Activated CD8-positive, alpha-beta memory T cell treated with anti-CD3 and anti-CD28 coated beads, Interleukin-2, amount 10 ng/mL, durations not matched to agents 7 days and 5 days (primary cell): ENCODE data around the gene COX6B2. TPM values are rescaled to one million over a fixed set of nuclear protein-coding genes. Genes with fewer than 3 reads are reported as not detected.

ENCODE experiments used
- ATAC-seq: fragments of 150-1000 bp; cut with Tn5 transposase; one replicate; pipeline ENCODE4 v1.10.0; 2021; ENCODE audit warnings: moderate library complexity
- CTCF ChIA-PET: fragments of 350-600 bp; sonication (Branson Sonifier 250); formaldehyde crosslinking; loops from one replicate; lab custom pipeline; 2021; ENCODE audit warnings: antibody characterized with exemption; lab: Charles Lee
- DNase-seq: peaks from one replicate; pipeline ENCODE4 v3.0.0-alpha.2; 2020
- H3K27ac Mint-ChIP-seq: one replicate; pipeline ENCODE4 v1.8.0; 2021; ENCODE audit warnings: mild to moderate bottlenecking, mixed read lengths
- H3K27me3 Mint-ChIP-seq: one replicate; pipeline ENCODE4 v1.8.0; 2021; ENCODE audit warnings: mixed read lengths
- H3K36me3 Mint-ChIP-seq: one replicate; pipeline ENCODE4 v1.8.0; 2021; ENCODE audit warnings: mild to moderate bottlenecking, mixed read lengths
- H3K4me1 Mint-ChIP-seq: one replicate; pipeline ENCODE4 v1.8.0; 2021; ENCODE audit warnings: mixed read lengths
- H3K4me3 Mint-ChIP-seq: one replicate; pipeline ENCODE4 v1.8.0; 2021; ENCODE audit warnings: mild to moderate bottlenecking, moderate library complexity, mixed read lengths
- H3K9me3 Mint-ChIP-seq: one replicate; pipeline ENCODE4 v1.8.0; 2022; ENCODE audit warnings: low read depth, mixed read lengths
- total RNA-seq, 2 experiments: library from RNA; stranded (reverse); gene quantifications; one replicate each; pipeline ENCODE4 v1.2.3, GENCODE V29; 2021

COX6B2 gene
- total RNA-seq, 2 experiments from 2014 or later: 0.19 to 2.0 TPM

DNA sequence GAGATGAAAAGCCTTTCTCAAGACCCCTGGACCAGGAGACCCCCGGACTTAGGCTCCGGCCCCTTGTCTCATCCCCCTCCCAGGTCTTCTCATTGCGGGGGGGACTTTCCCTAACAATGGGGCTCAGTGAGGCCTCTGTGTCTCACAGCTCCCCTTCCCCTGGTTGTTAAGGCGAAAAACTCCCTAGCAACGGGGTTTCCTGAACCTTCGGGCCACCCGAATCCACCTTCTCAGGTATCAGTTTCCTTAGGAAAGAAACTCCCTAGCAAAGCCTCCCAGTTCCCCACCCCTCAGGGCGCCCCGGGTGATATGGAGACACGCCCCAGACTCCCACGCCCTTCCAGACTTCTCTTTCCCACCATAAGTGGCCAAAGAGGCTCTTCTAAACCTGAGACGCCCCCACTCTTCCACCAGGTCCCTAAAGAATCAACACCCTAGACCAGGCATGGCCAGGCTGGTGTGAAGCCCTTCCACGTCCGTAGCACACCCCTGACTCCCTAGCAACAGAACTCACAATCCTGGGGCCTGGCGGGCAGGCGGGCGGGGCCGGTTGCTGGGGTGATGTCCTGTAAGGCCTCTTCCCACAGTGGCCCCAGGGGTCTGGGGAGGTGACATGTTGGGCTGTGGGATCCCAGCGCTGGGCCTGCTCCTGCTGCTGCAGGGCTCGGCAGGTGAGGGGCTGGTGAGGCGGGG is 21.9 kb upstream of the COX6B2 start, which contains the start of gene TMEM190:
TSS of gene TMEM190 (plus strand) at position 586 of the 693 bp plus-strand sequence. CDS start at position 614, 28 bp downstream.
- Mint-ChIP-seq H3K27me3 (peaks cover 17% of the 10 kb centered on the region), H3K27ac (no peak within 1 kb of the TSS), H3K4me3 (no peak within 1 kb of the TSS), H3K4me1 (peaks cover 5% of the 10 kb centered on the region), H3K9me3 (no peaks in the 10 kb centered on the region), H3K36me3 (peaks cover 5% of the 10 kb centered on the region)
- ATAC-seq: no peak
- CTCF ChIA-PET: interaction anchor here (1.7 kb wide), 1 partner anchor 75 kb away, joined by 6 read pairs; no protein-coding TSS in a partner anchor
- no peak for DNase-seq

DNA sequence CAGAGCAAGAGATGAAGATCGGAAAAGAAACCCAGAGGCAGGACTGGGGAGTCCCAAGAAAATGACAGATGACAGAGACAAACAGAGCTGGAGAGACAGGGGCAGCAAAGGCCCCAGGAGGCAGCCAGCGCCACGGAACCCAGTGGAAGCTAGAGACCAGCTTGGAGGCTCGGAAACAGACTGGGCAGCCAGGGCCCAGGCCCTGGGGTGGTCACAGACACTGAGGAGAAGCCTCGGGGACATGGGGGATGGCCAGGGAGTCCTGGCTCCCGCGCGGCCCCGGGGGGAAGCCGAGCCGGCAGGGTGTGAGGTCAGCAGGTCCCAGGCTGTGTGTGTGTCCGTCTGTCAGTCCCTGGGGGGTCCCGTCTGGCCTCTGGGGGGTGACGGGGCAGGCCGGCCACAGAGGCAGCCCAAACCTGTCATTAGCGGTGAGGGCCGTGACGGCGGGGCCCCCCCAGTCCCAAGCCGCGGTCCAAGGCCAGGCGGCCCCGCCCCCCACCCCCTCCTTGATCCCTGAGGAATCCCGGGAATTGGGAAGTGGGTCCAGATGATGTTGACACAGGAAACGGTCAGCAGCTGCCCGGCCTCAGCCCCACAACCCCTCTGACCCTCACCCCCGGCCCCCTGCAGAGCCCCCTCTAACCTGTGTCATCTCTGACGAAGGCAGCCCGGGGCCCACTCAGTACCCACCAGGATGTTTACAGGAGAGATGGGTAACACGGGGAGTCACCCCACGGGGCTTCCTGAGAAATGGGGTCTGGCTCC is 19.7 kb upstream of the COX6B2 start:
- no peak overlapping the region for H3K4me3 Mint-ChIP-seq
- no peak overlapping the region for H3K27ac Mint-ChIP-seq
- H3K36me3 Mint-ChIP-seq: no peaks in the 10 kb centered on the region
- DNase-seq (no peak), ATAC-seq (no peak)
- H3K4me1 Mint-ChIP-seq: peaks cover 6% of the 10 kb centered on the region
- H3K9me3 Mint-ChIP-seq: no peaks in the 10 kb centered on the region
- CTCF ChIA-PET: no interaction called here
- peaks cover 33% of the 10 kb centered on the region for H3K27me3 Mint-ChIP-seq

DNA sequence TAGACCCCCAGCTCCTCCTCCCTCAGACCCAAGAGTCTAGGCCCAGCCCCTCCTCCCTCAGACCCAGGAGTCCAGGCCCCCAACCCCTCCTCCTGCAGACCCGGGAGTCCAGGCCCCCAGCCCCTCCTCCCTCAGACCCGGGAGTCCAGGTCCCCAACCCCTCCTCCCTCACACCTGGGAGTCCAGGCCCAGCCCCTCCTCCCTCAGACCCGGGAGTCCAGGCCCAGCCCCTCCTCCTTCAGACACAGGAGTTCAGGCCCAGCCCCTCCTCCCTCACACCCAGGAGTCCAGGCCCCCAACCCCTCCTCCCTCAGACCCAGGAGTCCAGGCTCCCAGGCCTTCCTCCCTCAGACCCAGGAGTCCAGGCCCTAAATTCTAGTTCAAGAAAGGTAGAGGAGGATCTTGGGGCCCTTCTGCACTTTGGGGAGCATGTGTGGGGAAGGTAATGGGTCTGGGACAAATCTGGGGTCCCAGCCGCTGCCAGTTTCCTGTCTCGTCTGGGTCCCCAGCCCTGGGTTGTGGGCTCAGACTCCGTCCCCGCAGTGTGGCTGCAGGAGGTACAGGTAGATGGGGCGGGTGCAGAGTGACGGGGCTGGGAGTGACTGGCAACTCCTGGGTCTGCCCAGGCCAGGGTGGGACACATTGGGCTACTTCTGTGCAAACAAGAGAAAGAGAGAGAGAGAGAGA is 18.9 kb upstream of the COX6B2 start:
- Mint-ChIP-seq H3K27me3 (peaks cover 39% of the 10 kb centered on the region), H3K9me3 (no peaks in the 10 kb centered on the region), H3K36me3 (no peaks in the 10 kb centered on the region), H3K4me3 (no peak overlapping the region), H3K4me1 (peaks cover 6% of the 10 kb centered on the region), H3K27ac (no peak overlapping the region)
- ATAC-seq (no peak), DNase-seq (no peak)
- CTCF ChIA-PET: no interaction called here

DNA sequence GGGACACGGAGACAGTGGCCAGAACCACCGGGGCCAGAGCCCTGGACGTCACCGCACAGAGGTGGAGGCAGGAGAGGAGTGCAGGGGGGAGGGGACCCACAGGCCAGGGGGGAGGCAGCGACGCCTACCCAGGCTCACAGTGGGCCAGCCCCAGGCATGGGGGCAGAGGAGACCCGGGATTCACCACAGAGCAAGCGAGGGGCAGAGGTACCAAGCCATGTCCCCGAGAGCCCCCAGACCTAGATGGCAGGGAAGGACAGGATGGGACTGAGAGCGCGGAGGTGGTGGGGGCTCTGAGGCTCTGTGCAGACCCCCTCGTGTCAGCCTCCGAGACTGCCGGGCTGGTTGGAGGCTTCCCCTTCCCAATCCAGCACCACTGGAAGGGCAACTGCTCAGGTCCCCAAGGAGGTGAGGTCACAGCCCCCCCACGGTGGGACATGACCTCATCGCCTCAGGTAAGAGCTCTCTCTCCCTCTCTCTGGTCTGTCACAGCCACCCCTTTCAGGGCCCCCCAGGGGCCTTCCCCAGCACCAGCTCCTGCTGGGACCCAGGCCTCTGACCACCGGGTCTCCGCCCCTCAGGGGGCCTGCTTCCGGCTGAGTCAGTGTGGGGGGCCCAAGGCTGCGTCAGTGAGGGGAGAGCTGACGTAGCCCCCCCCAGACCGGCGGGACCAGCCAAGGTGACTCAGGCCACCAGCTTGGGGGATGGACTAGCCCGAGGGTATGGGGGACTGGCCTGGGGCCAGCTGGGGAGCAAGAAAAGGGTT is 18.0 kb upstream of the COX6B2 start:
- DNase-seq (peak; percentile 51), ATAC-seq (peak; percentile 16)
- Mint-ChIP-seq H3K9me3 (no peaks in the 10 kb centered on the region), H3K36me3 (no peaks in the 10 kb centered on the region), H3K4me1 (peaks cover 6% of the 10 kb centered on the region), H3K27ac (no peak overlapping the region), H3K27me3 (peaks cover 44% of the 10 kb centered on the region), H3K4me3 (no peak overlapping the region)
- CTCF ChIA-PET: interaction anchor here (1.3 kb wide), 1 partner anchor 95 kb away, joined by 3 read pairs; no protein-coding TSS in a partner anchor

DNA sequence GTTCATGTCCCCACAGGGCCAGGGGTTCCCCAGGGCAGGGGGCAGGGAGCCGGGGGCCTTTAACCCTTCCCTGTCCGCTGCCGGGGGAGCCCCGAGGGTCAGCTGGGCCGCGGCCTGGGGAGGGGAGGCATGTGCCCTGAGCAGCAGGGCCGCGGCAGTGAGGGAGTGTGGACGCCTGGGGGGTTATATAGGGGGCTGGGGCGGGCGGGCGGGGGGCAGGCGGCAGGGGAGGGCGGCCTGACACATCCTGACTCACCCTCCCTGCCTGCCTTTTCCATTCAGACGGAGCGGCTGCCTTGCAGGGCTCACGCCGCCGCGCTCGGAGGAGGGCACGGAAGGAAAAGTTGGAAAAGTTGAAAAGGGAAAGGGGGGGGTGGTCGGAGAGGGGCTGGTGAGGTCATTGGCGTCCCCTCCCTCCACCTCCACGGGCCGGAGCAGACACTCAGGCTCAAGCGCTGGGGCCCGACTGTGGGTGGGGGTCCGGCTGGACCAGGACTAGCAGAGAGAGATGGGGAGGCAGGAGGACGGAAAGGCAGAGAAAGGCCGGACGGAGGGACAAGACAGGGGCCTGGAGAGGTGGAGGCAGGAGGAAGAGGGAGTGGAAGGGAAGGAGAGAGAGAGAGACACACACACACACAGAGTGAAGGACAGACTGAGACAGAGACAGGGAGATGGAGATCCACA is 15.9 kb upstream of the COX6B2 start, which contains the start of gene IL11:
TSS of gene IL11 (minus strand) at position 159 of the 684 bp plus-strand sequence. CDS start at position 6, 153 bp downstream.
- DNase-seq (no peak), ATAC-seq (no peak)
- Mint-ChIP-seq H3K36me3 (no peaks in the 10 kb centered on the region), H3K4me3 (no peak within 1 kb of the TSS), H3K27ac (no peak within 1 kb of the TSS), H3K4me1 (peaks cover 6% of the 10 kb centered on the region), H3K9me3 (no peaks in the 10 kb centered on the region), H3K27me3 (peaks cover 48% of the 10 kb centered on the region)
- CTCF ChIA-PET: interaction anchor here (1.6 kb wide), 1 partner anchor 68 kb away, joined by 5 read pairs; no protein-coding TSS in a partner anchor

DNA sequence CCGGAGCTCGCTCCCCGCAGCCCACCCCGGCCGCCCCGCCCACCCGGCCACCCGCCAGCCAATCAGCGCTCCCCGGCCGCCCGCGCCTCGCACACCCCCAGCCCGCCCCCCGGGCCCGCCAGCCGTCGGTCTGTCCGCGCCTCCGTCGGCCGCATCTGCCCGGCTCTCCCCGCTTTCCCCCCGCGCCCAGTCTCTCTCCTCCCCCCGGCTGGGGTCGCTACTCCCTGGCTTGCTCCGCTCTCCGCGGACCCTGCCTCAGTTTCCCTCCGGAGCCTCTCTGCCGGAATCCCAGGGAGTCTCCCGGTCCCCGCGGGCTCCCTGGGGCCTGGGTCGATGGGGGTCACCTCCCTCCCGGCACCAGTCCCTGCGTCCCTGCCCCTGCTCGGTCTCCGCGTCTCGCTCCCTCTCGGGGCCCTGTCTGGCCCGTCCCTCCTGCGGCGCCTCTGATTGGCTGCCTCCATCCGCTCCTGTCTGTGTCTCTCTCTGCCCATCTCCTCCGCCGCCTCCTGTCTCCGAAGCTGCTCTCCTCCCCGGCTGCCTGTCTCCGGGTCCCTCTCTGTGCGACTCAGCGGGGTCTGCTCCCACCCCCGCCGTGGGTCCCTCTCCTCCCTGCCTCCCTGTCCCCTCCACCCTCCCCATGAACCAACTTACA is 15.3 kb upstream of the COX6B2 start:
- Mint-ChIP-seq H3K27me3 (peaks cover 48% of the 10 kb centered on the region), H3K9me3 (no peaks in the 10 kb centered on the region), H3K4me1 (peaks cover 6% of the 10 kb centered on the region), H3K27ac (no peak overlapping the region), H3K4me3 (no peak overlapping the region), H3K36me3 (no peaks in the 10 kb centered on the region)
- no peak for DNase-seq
- peak; percentile 52 for ATAC-seq
- CTCF ChIA-PET: interaction anchor here (1.2 kb wide), 1 partner anchor 48 kb away, joined by 3 read pairs; no protein-coding TSS in a partner anchor

DNA sequence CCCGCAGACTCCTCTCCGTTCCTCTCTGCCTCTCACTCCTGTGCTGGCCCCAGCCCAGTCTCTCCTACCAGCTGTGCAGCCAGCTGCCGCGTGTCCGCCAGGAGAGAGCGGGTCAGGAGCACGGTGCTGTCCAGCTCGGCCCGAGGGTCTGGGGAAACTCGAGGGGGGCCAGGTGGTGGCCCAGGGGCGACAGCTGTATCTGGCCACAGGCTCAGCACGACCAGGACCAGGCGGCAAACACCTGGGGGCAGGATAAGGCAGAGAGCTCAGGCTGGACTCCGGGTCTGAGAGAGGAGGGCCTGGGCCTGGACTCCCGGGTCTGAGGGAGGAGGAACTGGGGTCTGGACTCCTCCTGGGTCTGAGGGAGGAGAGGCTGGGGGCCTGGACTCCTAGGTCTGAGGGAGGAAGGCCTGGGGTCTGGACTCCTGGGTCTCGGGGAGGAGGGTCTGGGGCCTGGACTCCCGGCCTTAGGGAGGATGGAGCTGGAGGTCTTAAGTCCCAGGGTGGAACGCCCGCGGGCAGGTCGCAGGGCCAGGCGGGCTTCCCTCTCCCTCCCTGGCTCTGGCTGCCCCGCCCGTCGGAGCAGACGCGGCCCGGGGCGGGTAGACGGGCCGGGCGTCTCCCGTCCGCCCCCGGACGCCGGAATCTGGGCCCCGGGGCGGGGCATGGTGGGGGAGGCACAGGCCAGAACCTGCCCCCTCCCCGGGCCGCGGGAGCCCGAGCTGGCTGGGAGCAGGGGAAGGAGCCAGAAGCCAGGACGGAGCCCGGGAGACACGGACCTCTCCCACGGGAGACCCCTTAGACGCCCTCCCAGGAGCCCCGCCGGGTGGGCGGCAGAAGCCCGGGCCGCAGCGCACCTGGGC is 14.4 kb upstream of the COX6B2 start:
- DNase-seq: no peak

DNA sequence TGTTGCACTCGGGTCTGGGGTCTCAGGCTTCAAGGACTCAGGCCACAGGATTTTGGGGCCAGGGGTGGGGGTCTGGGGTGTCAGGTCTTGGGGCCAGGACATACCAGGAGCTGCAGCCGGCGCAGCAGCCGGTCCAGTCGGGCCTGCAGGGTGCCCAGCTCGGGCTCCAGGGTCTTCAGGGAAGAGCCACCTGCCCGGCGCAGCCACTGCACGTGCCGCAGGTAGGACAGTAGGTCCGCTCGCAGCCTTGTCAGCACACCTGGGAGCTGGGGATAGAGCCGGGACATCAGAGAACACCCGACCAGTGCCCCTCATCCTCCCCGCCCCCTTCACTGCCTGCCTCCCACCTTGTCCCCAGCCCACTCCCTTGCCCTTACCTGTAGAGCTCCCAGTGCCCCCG is 13.6 kb upstream of the COX6B2 start:
- H3K4me1 Mint-ChIP-seq: peaks cover 2% of the 10 kb centered on the region
- H3K4me3 Mint-ChIP-seq: no peak overlapping the region
- H3K36me3 Mint-ChIP-seq: no peaks in the 10 kb centered on the region

More for the DNA sequence above, 14.4 kb upstream of the COX6B2 start:
- peak; percentile 57 for ATAC-seq
- H3K4me3 Mint-ChIP-seq: no peak overlapping the region
- CTCF ChIA-PET: interaction anchor here (0.8 to 1.5 kb wide), 4 partner anchors 15 to 68 kb away, joined by 3 to 5 read pairs (median 4); partner anchors contain the start of gene TMEM238
- no peaks in the 10 kb centered on the region for H3K9me3 Mint-ChIP-seq
- peaks cover 6% of the 10 kb centered on the region for H3K4me1 Mint-ChIP-seq
- H3K27ac Mint-ChIP-seq: no peak overlapping the region
- H3K36me3 Mint-ChIP-seq: no peaks in the 10 kb centered on the region
- peaks cover 47% of the 10 kb centered on the region for H3K27me3 Mint-ChIP-seq

DNA sequence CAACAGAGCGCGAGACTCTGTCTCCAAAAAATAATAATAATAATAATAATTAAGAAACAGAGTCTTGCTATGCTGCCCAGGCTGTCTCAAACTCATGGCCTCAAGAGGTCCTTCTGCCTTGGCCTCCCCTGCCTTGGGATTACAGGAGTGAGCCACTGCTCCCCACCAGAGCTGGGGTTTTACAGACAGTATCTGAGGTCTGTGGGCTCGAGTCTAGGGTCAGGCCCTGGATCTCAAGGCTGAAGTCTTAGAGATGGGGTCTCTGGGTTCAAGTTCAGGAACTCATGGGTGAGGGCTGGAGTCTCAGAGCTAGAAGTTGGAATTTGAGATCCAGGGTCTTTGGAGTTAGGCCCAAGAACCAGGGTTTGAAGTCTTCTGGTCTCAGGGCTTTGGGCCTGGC is 12.3 kb upstream of the COX6B2 start:
- DNase-seq (no peak), ATAC-seq (no peak)
- Mint-ChIP-seq H3K27me3 (peaks cover 35% of the 10 kb centered on the region), H3K4me3 (no peak overlapping the region), H3K4me1 (peaks cover 2% of the 10 kb centered on the region), H3K36me3 (no peaks in the 10 kb centered on the region), H3K9me3 (no peaks in the 10 kb centered on the region), H3K27ac (no peak overlapping the region)
- CTCF ChIA-PET: interaction anchor here (1.3 kb wide), 1 partner anchor 65 kb away, joined by 4 read pairs; no protein-coding TSS in a partner anchor

More for the DNA sequence above, 13.6 kb upstream of the COX6B2 start:
- Mint-ChIP-seq H3K27ac (no peak overlapping the region), H3K27me3 (peaks cover 43% of the 10 kb centered on the region), H3K9me3 (no peaks in the 10 kb centered on the region)
- DNase-seq: no peak
- CTCF ChIA-PET: interaction anchor here (1.4 to 1.5 kb wide), 2 partner anchors 16 to 67 kb away, joined by 3 to 5 read pairs; partner anchors contain the start of gene TMEM238
- ATAC-seq: no peak

DNA sequence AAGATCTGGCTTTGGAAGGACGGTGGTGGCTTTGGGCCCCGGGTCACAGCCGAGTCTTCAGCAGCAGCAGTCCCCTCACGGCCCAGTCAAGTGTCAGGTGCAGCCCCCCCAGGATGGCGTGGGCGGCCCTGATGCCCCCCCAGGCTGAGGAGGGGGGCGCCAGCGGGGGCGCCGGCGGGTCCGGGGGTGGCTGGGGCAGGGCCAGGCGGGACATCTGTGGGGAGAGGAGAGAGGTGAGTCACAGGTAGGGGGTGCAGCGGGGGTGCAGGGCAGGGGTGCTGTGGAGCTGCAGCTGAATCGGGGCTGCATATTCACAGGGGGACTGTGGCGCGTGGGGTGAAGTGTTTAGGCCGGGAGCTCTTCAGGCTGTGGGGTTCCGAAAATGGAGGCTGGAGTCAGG is 11.4 kb upstream of the COX6B2 start:
- peaks cover 2% of the 10 kb centered on the region for H3K4me1 Mint-ChIP-seq
- ATAC-seq (no peak), DNase-seq (no peak)
- peaks cover 27% of the 10 kb centered on the region for H3K27me3 Mint-ChIP-seq
- H3K36me3 Mint-ChIP-seq: no peaks in the 10 kb centered on the region
- no peaks in the 10 kb centered on the region for H3K9me3 Mint-ChIP-seq
- H3K27ac Mint-ChIP-seq: no peak overlapping the region
- CTCF ChIA-PET: interaction anchor here (1.3 kb wide), 1 partner anchor 64 kb away, joined by 4 read pairs; no protein-coding TSS in a partner anchor
- H3K4me3 Mint-ChIP-seq: no peak overlapping the region

DNA sequence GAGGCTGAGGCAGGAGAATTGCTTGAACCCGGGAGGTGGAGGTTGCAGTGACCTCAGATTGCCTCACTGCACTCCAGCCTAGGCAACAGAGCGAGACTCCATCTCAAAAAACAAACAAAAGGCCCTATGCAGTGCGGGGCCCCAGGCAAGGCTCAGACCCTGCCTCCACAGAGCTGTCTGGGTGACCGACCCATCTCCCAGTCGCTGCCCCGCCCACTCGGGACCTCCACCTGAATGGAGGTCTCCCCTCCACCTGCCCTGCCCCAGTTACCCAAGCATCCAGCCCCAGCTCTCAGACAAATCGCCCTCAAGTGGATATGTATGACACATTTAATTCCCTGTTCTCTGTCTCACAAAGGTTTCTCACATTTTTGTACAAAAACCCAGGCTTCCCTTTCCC is 10.7 kb upstream of the COX6B2 start:
- CTCF ChIA-PET: no interaction called here
- H3K36me3 Mint-ChIP-seq: no peaks in the 10 kb centered on the region
- peaks cover 2% of the 10 kb centered on the region for H3K4me1 Mint-ChIP-seq
- no peak overlapping the region for H3K27ac Mint-ChIP-seq
- no peaks in the 10 kb centered on the region for H3K9me3 Mint-ChIP-seq
- no peak overlapping the region for H3K4me3 Mint-ChIP-seq
- DNase-seq (no peak), ATAC-seq (no peak)
- peaks cover 21% of the 10 kb centered on the region for H3K27me3 Mint-ChIP-seq
